Thoracic aorta (tissue), 2 donors: ENCODE data around the gene ZBED4. TPM values are rescaled to one million over a fixed set of nuclear protein-coding genes. Genes with fewer than 3 reads are reported as not detected.

ENCODE experiments used
- ATAC-seq: fragments of 150-250 bp; one replicate; pipeline ENCODE4 v1.8.0; 2017; ENCODE audit warnings: low read depth; ENCODE audit not compliant: insufficient number of reproducible peaks, low FRiP score
- DNase-seq: peaks from one replicate; pipeline ENCODE4 v3.0.0-alpha.2; 2020; ENCODE audit warnings: low spot score
- H3K27ac ChIP-seq, 2 donors: fragments of 200-600 bp; sonication (generic); 1 replicate in 1 of 2; 2 replicates in 1 of 2; pipeline ENCODE4 v1.5.1; 2016; ENCODE audit warnings: mild to moderate bottlenecking in 2 of 2, moderate library complexity in 2 of 2
- H3K27me3 ChIP-seq: fragments of 200-600 bp; sonication (generic); replicated peaks from 2 replicates; pipeline ENCODE4 v1.6.0; 2016; ENCODE audit warnings: mild to moderate bottlenecking; ENCODE audit not compliant: insufficient read depth
- H3K36me3 ChIP-seq: fragments of 200-600 bp; sonication (generic); one replicate; pipeline ENCODE4 v1.5.1; 2016
- H3K4me1 ChIP-seq, 2 donors: fragments of 200-600 bp; sonication (generic); 1 replicate in 1 of 2; 2 replicates in 1 of 2; pipeline versions ENCODE4 v1.5.1 to v1.6.0; 2016; ENCODE audit warnings: low read depth in 2 of 2, mild to moderate bottlenecking in 1 of 2; ENCODE audit not compliant: control insufficient read depth in 1 of 2
- H3K4me3 ChIP-seq: fragments of 200-600 bp; sonication (generic); 2 replicates; pipeline ENCODE4 v1.5.1; 2016; ENCODE audit warnings: mild to moderate bottlenecking
- H3K9me3 ChIP-seq: fragments of 200-600 bp; sonication (generic); 2 replicates; pipeline ENCODE4 v1.5.1; 2016
- CTCF ChIP-seq: fragments of 200-600 bp; sonication (generic); IDR thresholded peaks from one replicate; pipeline ENCODE4 v1.5.1; 2019; ENCODE audit warnings: antibody characterized with exemption
- total RNA-seq, 2 donors: library from RNA; depleted of rRNA; stranded (reverse); fragments of >200 nt; gene quantifications; one replicate each; pipeline versions ENCODE4 v1.1.0 to v1.2.3, GENCODE V29; 2016

The ZBED4 gene
- total RNA-seq, 2 donors from 2014 or later, result 9.2 to 15.1 TPM

- no peak for TF ChIP-seq CTCF
These were observed 79.9 kb downstream of the ZBED4 start for GRCh38 chr22:49933236-49934159.

GRCh38 chr22:49934160-49934890 lies 80.7 kb downstream of the ZBED4 start:
- H3K4me3 ChIP-seq, result peak overlapping the region; percentile 75
- TF ChIP-seq CTCF, result no peak
- DNase-seq (no peak), ATAC-seq (no peak)
- no peaks in the 10 kb centered on the region for H3K9me3 ChIP-seq
- H3K4me1 ChIP-seq, result peaks cover 33 to 59% of the 10 kb centered on the region in 2 donors
- H3K27me3 ChIP-seq, result no peaks in the 10 kb centered on the region
- H3K36me3 ChIP-seq, result no peaks in the 10 kb centered on the region
- H3K27ac ChIP-seq, result peak overlapping the region; percentile 85 to 94

More at GRCh38 chr22:49933236-49934159, 79.9 kb downstream of the ZBED4 start:
- no peak for DNase-seq
- Histone ChIP-seq H3K27ac (peak overlapping the region; percentile 85 to 94), H3K4me3 (peak overlapping the region; percentile 75), H3K9me3 (no peaks in the 10 kb centered on the region), H3K36me3 (no peaks in the 10 kb centered on the region), H3K4me1 (peaks cover 33 to 59% of the 10 kb centered on the region in 2 donors), H3K27me3 (no peaks in the 10 kb centered on the region)
- ATAC-seq, result no peak

- TF ChIP-seq CTCF, result no peak
- Histone ChIP-seq H3K27me3 (no peaks in the 10 kb centered on the region), H3K9me3 (no peaks in the 10 kb centered on the region), H3K36me3 (no peaks in the 10 kb centered on the region), H3K4me3 (peak overlapping the region; percentile 75), H3K4me1 (peaks cover 33 to 54% of the 10 kb centered on the region in 2 donors), H3K27ac (peak overlapping the region; percentile 85 to 94)
- no peak for DNase-seq
- no peak for ATAC-seq
These were observed 81.4 kb downstream of the ZBED4 start for GRCh38 chr22:49934891-49935557.

GRCh38 chr22:49935561-49935960 lies 81.9 kb downstream of the ZBED4 start:
- Histone ChIP-seq H3K27ac (peak overlapping the region in 1 of 2 donors; percentile 74), H3K4me3 (peak overlapping the region; percentile 75), H3K36me3 (no peaks in the 10 kb centered on the region), H3K27me3 (no peaks in the 10 kb centered on the region), H3K4me1 (peaks cover 33 to 52% of the 10 kb centered on the region in 2 donors), H3K9me3 (no peaks in the 10 kb centered on the region)
- no peak for ATAC-seq
- no peak for TF ChIP-seq CTCF
- no peak for DNase-seq
